Measurements from ENCODE around the gene EN2.

EN2 gene

DNA sequence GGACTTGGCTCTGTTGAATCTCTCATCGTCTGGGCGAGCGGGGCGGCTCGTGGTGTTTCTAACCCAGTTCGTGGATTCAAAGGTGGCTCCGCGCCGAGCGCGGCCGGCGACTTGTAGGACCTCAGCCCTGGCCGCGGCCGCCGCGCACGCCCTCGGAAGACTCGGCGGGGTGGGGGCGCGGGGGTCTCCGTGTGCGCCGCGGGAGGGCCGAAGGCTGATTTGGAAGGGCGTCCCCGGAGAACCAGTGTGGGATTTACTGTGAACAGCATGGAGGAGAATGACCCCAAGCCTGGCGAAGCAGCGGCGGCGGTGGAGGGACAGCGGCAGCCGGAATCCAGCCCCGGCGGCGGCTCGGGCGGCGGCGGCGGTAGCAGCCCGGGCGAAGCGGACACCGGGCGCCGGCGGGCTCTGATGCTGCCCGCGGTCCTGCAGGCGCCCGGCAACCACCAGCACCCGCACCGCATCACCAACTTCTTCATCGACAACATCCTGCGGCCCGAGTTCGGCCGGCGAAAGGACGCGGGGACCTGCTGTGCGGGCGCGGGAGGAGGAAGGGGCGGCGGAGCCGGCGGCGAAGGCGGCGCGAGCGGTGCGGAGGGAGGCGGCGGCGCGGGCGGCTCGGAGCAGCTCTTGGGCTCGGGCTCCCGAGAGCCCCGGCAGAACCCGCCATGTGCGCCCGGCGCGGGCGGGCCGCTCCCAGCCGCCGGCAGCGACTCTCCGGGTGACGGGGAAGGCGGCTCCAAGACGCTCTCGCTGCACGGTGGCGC, at the start of gene EN2:
TSS of gene EN2 (plus strand) at position 19 of the 767 bp plus-strand sequence. CDS start at position 268, 249 bp downstream.
- DNase-seq (ENCODE audit: low read depth in 2 of 2) = no peak
- TF ChIP-seq, protein P1, sequence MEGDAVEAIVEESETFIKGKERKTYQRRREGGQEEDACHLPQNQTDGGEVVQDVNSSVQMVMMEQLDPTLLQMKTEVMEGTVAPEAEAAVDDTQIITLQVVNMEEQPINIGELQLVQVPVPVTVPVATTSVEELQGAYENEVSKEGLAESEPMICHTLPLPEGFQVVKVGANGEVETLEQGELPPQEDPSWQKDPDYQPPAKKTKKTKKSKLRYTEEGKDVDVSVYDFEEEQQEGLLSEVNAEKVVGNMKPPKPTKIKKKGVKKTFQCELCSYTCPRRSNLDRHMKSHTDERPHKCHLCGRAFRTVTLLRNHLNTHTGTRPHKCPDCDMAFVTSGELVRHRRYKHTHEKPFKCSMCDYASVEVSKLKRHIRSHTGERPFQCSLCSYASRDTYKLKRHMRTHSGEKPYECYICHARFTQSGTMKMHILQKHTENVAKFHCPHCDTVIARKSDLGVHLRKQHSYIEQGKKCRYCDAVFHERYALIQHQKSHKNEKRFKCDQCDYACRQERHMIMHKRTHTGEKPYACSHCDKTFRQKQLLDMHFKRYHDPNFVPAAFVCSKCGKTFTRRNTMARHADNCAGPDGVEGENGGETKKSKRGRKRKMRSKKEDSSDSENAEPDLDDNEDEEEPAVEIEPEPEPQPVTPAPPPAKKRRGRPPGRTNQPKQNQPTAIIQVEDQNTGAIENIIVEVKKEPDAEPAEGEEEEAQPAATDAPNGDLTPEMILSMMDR (IDR thresholded peaks at IDR 0.05; ENCODE audit: low read depth, low read length) = no peak
- peak within 1 kb of the TSS; percentile 35 to 46 for H3K4me3 ChIP-seq (replicated peaks in 1 of 2; ENCODE audit: low read depth in 2 of 2, low read length in 2 of 2)

DNA sequence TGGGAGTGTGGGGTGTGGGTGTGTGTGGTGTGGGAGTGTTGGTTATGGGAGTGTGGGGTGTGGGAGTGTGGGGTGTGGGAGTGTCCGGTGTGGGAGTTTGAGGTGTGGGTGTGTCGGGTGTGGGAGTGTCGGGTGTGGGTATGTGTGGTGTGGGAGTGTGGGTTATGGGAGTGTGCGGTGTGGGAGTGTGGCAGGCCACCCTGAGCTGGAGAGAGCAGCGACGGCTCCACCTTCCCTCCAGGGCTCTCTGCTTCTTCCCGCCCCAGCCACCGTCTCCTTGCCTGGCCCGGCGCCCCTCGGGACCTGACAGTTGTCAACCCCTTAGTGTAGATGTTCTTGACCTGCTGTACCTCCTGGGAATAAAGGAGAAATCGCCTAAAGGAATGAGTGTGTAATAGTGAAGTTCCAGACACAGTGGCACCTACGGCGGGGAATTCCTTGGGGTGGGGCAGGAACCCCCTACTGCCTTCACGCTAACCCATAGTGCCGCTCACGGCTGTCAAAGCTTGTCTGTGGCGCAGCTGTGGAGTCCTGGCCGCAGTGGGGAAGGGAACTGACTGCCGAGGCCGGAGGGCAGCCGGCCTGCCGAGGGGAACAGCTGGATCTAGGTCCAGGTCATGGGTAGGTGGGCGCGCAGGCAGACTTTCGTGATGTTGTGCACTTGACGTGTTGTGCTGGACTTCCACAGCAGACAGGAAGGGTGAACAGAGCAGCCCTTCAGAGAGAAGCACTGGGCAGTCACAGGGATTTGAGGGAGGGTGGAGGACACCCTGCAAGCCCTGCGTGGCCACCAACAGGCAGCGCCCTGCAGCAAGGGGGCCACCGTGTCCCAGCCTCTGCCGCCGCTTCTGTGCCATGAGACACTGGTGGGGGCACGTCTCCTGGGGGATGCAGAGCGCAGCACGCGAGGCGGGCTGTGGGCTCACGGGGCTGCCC, 49.0 kb upstream of the EN2 start:
- H3K4me3 ChIP-seq (replicated peaks in 1 of 2; ENCODE audit: low read depth in 2 of 2, low read length in 2 of 2) = no peak overlapping the region
- TF ChIP-seq, protein P1 (IDR thresholded peaks at IDR 0.05; ENCODE audit: low read depth, low read length) = no peak
- DNase-seq (ENCODE audit: low read depth in 2 of 2) = no peak

DNA sequence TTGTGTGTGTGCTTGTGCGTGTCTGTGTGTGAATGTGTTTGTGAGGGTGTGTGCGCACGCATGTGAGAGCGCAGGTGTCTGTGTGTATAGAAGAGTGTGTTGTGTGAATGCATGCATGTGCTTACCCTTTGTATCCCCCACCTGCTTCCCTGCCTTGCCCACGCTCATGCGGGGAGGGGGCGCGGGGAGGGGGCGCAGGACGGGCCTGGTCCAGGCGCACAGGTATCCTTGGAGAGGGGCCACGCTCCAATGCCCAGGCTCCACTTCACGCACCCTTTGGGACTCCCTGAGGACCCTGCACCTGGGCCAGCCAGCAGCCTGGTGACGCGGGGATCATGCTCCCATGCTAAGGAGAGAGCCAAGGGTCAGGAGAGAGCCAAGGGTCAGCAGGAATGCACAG, 47.9 kb upstream of the EN2 start:
- TF ChIP-seq, protein P1 (IDR thresholded peaks at IDR 0.05; ENCODE audit: low read depth, low read length) = no peak
- no peak overlapping the region for H3K4me3 ChIP-seq (replicated peaks in 1 of 2; ENCODE audit: low read depth in 2 of 2, low read length in 2 of 2)
- DNase-seq (ENCODE audit: low read depth in 2 of 2) = no peak

DNA sequence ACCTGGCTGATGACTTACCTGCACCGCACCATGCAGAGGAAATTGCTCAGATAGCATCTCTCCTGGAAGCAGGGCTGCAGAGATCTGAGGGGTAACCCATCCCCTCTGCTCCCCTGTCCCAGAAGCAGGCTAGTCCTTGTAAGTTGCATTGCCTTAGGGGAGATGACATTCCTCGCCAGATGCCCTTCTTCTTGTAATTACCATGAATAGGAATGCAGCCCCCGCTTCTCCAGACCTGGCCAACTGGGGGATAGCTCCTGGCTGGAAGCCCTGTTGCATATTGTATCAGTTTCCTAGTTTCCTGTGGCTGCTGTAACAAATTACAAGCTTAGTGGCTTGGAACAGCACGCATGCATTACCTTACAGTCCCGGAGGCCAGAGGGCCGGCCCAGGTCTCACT, 47.5 kb upstream of the EN2 start:
- no peak for DNase-seq (ENCODE audit: low read depth in 2 of 2)
- no peak overlapping the region for H3K4me3 ChIP-seq (replicated peaks in 1 of 2; ENCODE audit: low read depth in 2 of 2, low read length in 2 of 2)
- TF ChIP-seq, protein P1 (IDR thresholded peaks at IDR 0.05; ENCODE audit: low read depth, low read length) = no peak

DNA sequence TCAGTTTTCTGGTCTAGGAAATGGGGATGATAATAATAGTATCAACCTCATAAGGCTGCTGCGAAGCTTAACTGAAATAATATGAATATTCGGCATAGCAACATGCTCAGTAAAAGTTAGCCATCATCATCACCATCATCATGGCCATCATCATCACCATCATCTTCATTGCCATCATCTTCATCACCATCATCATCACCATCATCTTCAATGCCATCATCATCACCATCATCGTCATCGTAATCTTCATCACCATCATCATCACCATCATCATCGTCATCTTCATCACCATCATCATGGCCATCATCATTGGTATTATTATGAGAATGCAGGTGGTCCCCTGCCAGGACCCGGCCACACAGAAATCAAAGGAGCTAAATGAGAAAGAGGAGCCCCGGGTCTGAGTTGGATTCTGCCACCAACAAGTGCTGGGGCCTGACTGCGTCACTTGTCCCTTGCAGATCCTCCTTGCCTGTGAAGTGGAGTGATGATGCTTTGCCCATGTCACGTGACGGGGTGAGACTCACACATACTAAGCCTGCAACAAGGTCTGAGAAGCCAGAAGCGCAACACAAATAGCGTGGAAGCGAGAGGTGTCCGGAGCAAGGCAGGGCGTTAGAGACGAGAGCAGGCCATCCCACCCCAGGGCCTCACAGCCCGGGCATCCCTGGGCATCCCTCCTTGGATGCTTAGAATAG, 46.1 kb upstream of the EN2 start:
- TF ChIP-seq, protein P1 (IDR thresholded peaks at IDR 0.05; ENCODE audit: low read depth, low read length) = no peak
- no peak for DNase-seq (ENCODE audit: low read depth in 2 of 2)
- no peak overlapping the region for H3K4me3 ChIP-seq (replicated peaks in 1 of 2; ENCODE audit: low read depth in 2 of 2, low read length in 2 of 2)

DNA sequence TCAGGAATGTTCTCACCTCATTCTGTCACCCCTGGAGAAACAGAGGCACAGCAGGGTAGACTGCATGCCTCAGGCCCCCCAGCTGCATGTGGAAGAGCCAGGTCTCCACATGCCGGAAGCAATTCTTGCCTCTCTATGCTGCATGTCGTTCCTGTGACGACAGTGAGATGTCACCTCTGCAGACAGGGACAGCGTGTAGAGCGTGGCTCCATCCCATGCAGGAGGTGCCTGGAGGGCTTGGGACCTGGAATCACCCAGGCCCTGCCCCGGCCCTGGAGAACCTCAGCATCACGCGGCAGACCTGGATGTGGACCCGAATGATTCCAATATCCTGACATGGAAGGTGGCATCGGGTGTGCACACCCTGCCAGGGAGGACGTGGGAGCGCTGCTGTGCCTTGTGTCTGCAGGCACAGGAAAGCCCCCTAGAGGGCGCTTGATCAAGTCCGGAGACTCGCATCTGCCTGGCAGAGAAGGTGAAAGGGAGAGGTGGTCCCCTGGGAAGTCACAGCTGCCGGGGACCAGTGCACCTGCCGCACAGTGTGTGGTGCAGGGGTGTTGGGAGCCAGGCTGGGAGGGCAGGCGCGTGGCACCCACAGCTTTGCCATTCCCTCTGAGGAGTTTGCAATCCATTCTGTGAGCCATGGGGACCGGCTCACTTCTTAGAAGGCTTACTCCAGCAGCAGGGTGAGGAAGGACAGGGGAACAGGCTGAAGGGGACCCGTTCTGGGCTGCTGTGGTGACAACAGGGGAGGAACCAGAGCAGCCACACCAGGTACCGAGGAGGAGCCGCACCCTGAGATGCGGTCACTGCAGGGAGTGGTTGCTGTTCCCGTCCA, 45.3 kb upstream of the EN2 start:
- TF ChIP-seq, protein P1 (IDR thresholded peaks at IDR 0.05; ENCODE audit: low read depth, low read length) = peak; percentile 39
- H3K4me3 ChIP-seq (replicated peaks in 1 of 2; ENCODE audit: low read depth in 2 of 2, low read length in 2 of 2) = no peak overlapping the region
- DNase-seq (ENCODE audit: low read depth in 2 of 2) = peak; percentile 13 to 20

Measured in cardiac fibroblast (primary cell).